GM23338 (cell line): ENCODE results near the gene SORT1.

Experiments used
- CTCF ChIP-seq, 2 experiments: fragments of 200-600 bp in 1 of 2; sonication (generic) in 1 of 2; conservative IDR thresholded peaks; 2 replicates each; pipeline versions ENCODE4 v1.5.1 to v1.6.1; 2016 to 2017; ENCODE audit warnings: antibody characterized with exemption in 2 of 2, low read depth in 2 of 2, mild to moderate bottlenecking in 2 of 2, moderate library complexity in 1 of 2
- POLR2AphosphoS5 ChIP-seq: IDR thresholded peaks from 2 replicates; pipeline ENCODE4 v1.6.1; 2016; ENCODE audit warnings: antibody characterized with exemption, low read depth

- TF ChIP-seq CTCF (conservative IDR thresholded peaks at IDR 0.05; ENCODE audit: low read depth in 2 of 2) (peak; percentile 57 to 73), POLR2AphosphoS5 (no peak)
Observed at GRCh38 chr1:109399326-109399957, 1.7 kb upstream of the SORT1 start.
